Measurements from ENCODE around the gene WASF2.

DNA sequence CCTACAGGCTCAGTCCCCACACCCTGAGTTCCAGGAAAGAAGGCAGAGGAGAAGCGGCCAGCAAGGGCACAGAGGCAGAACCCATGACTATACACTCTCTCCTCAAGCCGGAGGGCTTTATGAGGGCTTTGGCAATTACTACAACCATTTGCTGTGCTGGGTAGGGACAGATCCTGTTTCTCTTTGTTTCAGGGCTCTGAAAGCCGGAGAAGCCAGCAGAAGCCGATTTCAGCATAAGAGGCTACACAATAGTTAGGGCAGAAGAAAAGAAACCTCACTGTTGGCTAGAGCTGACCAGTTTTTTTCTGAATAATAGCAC is 83.6 kb downstream of the WASF2 start:
- TF ChIP-seq, protein P1, sequence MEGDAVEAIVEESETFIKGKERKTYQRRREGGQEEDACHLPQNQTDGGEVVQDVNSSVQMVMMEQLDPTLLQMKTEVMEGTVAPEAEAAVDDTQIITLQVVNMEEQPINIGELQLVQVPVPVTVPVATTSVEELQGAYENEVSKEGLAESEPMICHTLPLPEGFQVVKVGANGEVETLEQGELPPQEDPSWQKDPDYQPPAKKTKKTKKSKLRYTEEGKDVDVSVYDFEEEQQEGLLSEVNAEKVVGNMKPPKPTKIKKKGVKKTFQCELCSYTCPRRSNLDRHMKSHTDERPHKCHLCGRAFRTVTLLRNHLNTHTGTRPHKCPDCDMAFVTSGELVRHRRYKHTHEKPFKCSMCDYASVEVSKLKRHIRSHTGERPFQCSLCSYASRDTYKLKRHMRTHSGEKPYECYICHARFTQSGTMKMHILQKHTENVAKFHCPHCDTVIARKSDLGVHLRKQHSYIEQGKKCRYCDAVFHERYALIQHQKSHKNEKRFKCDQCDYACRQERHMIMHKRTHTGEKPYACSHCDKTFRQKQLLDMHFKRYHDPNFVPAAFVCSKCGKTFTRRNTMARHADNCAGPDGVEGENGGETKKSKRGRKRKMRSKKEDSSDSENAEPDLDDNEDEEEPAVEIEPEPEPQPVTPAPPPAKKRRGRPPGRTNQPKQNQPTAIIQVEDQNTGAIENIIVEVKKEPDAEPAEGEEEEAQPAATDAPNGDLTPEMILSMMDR (IDR thresholded peaks at IDR 0.05) = no peak
- TF ChIP-seq, protein P2, sequence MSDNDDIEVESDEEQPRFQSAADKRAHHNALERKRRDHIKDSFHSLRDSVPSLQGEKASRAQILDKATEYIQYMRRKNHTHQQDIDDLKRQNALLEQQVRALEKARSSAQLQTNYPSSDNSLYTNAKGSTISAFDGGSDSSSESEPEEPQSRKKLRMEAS (CRISPR knock-in tag; IDR thresholded peaks at IDR 0.05) = no peak
- TF ChIP-seq MXD4 (CRISPR knock-in tag; IDR thresholded peaks at IDR 0.05; ENCODE audit: borderline replicate concordance) = no peak
- TF ChIP-seq, protein P3, sequence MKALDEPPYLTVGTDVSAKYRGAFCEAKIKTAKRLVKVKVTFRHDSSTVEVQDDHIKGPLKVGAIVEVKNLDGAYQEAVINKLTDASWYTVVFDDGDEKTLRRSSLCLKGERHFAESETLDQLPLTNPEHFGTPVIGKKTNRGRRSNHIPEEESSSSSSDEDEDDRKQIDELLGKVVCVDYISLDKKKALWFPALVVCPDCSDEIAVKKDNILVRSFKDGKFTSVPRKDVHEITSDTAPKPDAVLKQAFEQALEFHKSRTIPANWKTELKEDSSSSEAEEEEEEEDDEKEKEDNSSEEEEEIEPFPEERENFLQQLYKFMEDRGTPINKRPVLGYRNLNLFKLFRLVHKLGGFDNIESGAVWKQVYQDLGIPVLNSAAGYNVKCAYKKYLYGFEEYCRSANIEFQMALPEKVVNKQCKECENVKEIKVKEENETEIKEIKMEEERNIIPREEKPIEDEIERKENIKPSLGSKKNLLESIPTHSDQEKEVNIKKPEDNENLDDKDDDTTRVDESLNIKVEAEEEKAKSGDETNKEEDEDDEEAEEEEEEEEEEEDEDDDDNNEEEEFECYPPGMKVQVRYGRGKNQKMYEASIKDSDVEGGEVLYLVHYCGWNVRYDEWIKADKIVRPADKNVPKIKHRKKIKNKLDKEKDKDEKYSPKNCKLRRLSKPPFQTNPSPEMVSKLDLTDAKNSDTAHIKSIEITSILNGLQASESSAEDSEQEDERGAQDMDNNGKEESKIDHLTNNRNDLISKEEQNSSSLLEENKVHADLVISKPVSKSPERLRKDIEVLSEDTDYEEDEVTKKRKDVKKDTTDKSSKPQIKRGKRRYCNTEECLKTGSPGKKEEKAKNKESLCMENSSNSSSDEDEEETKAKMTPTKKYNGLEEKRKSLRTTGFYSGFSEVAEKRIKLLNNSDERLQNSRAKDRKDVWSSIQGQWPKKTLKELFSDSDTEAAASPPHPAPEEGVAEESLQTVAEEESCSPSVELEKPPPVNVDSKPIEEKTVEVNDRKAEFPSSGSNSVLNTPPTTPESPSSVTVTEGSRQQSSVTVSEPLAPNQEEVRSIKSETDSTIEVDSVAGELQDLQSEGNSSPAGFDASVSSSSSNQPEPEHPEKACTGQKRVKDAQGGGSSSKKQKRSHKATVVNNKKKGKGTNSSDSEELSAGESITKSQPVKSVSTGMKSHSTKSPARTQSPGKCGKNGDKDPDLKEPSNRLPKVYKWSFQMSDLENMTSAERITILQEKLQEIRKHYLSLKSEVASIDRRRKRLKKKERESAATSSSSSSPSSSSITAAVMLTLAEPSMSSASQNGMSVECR (CRISPR knock-in tag; IDR thresholded peaks at IDR 0.05; ENCODE audit: borderline replicate concordance) = no peak
- TF ChIP-seq, protein P4, sequence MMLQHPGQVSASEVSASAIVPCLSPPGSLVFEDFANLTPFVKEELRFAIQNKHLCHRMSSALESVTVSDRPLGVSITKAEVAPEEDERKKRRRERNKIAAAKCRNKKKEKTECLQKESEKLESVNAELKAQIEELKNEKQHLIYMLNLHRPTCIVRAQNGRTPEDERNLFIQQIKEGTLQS (CRISPR knock-in tag; conservative IDR thresholded peaks at IDR 0.05) = no peak
- no peak for TF ChIP-seq KAT7 (CRISPR knock-in tag; IDR thresholded peaks at IDR 0.05; ENCODE audit: borderline replicate concordance)
- no peak for TF ChIP-seq OVOL2 (CRISPR knock-in tag; IDR thresholded peaks at IDR 0.05; ENCODE audit: borderline replicate concordance)
- TF ChIP-seq, protein P5, sequence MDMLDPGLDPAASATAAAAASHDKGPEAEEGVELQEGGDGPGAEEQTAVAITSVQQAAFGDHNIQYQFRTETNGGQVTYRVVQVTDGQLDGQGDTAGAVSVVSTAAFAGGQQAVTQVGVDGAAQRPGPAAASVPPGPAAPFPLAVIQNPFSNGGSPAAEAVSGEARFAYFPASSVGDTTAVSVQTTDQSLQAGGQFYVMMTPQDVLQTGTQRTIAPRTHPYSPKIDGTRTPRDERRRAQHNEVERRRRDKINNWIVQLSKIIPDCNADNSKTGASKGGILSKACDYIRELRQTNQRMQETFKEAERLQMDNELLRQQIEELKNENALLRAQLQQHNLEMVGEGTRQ (CRISPR knock-in tag; IDR thresholded peaks at IDR 0.05) = no peak
- TF ChIP-seq, protein P6, sequence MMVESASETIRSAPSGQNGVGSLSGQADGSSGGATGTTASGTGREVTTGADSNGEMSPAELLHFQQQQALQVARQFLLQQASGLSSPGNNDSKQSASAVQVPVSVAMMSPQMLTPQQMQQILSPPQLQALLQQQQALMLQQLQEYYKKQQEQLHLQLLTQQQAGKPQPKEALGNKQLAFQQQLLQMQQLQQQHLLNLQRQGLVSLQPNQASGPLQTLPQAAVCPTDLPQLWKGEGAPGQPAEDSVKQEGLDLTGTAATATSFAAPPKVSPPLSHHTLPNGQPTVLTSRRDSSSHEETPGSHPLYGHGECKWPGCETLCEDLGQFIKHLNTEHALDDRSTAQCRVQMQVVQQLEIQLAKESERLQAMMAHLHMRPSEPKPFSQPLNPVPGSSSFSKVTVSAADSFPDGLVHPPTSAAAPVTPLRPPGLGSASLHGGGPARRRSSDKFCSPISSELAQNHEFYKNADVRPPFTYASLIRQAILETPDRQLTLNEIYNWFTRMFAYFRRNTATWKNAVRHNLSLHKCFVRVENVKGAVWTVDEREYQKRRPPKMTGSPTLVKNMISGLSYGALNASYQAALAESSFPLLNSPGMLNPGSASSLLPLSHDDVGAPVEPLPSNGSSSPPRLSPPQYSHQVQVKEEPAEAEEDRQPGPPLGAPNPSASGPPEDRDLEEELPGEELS (CRISPR knock-in tag; IDR thresholded peaks at IDR 0.05) = no peak
- TF ChIP-seq NR1H2 (CRISPR knock-in tag; IDR thresholded peaks at IDR 0.05) = no peak
- no peak for TF ChIP-seq NR3C1 (CRISPR knock-in tag; conservative IDR thresholded peaks at IDR 0.05; ENCODE audit: low read depth)
- no peak for TF ChIP-seq CBFB (CRISPR knock-in tag; IDR thresholded peaks at IDR 0.05; ENCODE audit: low read depth)
- TF ChIP-seq TCF7 (CRISPR knock-in tag; IDR thresholded peaks at IDR 0.05; ENCODE audit: low read depth) = no peak

Data from WTC11 (cell line).